Central memory CD4-positive, alpha-beta T cell (primary cell): ENCODE results near the gene CYP4V2.
"Not testable (repeated sequence)": the region's sequence is repeated elsewhere in the genome, so short reads cannot be mapped to it uniquely, and the experiment has no call there.

Experiments
- DNase-seq: peaks from one replicate; pipeline ENCODE4 v3.0.0; 2022

The CYP4V2 gene

GRCh38 chr4:186236126-186236525, 44.8 kb downstream of the CYP4V2 start:
- no peak for DNase-seq

- DNase-seq, result no peak
Observed at GRCh38 chr4:186240452-186240847, 49.1 kb downstream of the CYP4V2 start.

- DNase-seq, result no peak
Observed at GRCh38 chr4:186240848-186241491, 49.6 kb downstream of the CYP4V2 start.

GRCh38 chr4:186241616-186242015, 50.2 kb downstream of the CYP4V2 start:
- no peak for DNase-seq

GRCh38 chr4:186242031-186242430, 50.7 kb downstream of the CYP4V2 start:
- DNase-seq, result not testable (repeated sequence)

GRCh38 chr4:186243331-186243730, 52.0 kb downstream of the CYP4V2 start:
- no peak for DNase-seq

- no peak for DNase-seq
Observed at GRCh38 chr4:186244835-186245234, 53.5 kb downstream of the CYP4V2 start.

GRCh38 chr4:186247062-186247752, 55.8 kb downstream of the CYP4V2 start:
- DNase-seq, result not testable (repeated sequence)

- no peak for DNase-seq
Observed at GRCh38 chr4:186248643-186249042, 57.3 kb downstream of the CYP4V2 start.

GRCh38 chr4:186249785-186250754, 58.7 kb downstream of the CYP4V2 start:
- no peak for DNase-seq

GRCh38 chr4:186250760-186251159, 59.4 kb downstream of the CYP4V2 start:
- no peak for DNase-seq

GRCh38 chr4:186255122-186255521, 63.8 kb downstream of the CYP4V2 start:
- no peak for DNase-seq

GRCh38 chr4:186258216-186258811, 66.9 kb downstream of the CYP4V2 start:
- DNase-seq, result no peak

GRCh38 chr4:186260117-186260503, 68.7 kb downstream of the CYP4V2 start:
- no peak for DNase-seq
